OCI-LY3 (cell line): ENCODE measurements around the gene TEX48.

Source experiments
- H2AFZ ChIP-seq: fragments of 200-600, 300-600 bp; shearing (Covaris generic); 2 replicates; pipeline ENCODE4 v1.6.0; 2014; ENCODE audit warnings: antibody characterized with exemption, low read depth, low read length
- H3K27ac ChIP-seq: fragments of 200-600, 300-600 bp; sonication (generic); 2 replicates; pipeline ENCODE4 v1.5.1; 2014; ENCODE audit warnings: mild to moderate bottlenecking, low read length, moderate library complexity, mixed read lengths
- H3K27me3 ChIP-seq: fragments of 200-600, 300-600 bp; sonication (generic); 2 replicates; pipeline ENCODE4 v1.6.1; 2014; ENCODE audit warnings: low read depth, low read length, mixed read lengths
- H3K36me3 ChIP-seq: fragments of 200-600, 300-600 bp; sonication (generic); replicated peaks from 2 replicates; pipeline ENCODE3; 2014; ENCODE audit warnings: low read depth, low read length, mixed read lengths
- H3K4me1 ChIP-seq: fragments of 300-600, 200-600 bp; sonication (generic); 2 replicates; pipeline ENCODE4 v1.6.1; 2014; ENCODE audit warnings: low read length, mixed read lengths
- H3K4me2 ChIP-seq: fragments of 200-600, 300-600 bp; sonication (generic); 2 replicates; pipeline ENCODE4 v1.6.1; 2014; ENCODE audit warnings: low read length, mixed read lengths
- H3K4me3 ChIP-seq: fragments of 300-600, 200-600 bp; sonication (generic); 2 replicates; pipeline ENCODE4 v1.5.1; 2014; ENCODE audit warnings: antibody characterized with exemption, mild to moderate bottlenecking, low read length, moderate library complexity
- H3K79me2 ChIP-seq: fragments of 300-600, 200-600 bp; shearing (Covaris generic); 2 replicates; pipeline ENCODE4 v1.6.1; 2014; ENCODE audit warnings: mild to moderate bottlenecking, low read length, mixed read lengths
- H3K9ac ChIP-seq: fragments of 300-600, 200-600 bp; shearing (Covaris generic); 2 replicates; pipeline ENCODE4 v1.6.0; 2014; ENCODE audit warnings: mild to moderate bottlenecking, low read length, moderate library complexity
- H3K9me3 ChIP-seq: fragments of 200-600, 300-600 bp; shearing (Covaris generic); 2 replicates; pipeline ENCODE4 v1.6.1; 2014; ENCODE audit warnings: low read length, mixed read lengths; ENCODE audit not compliant: insufficient read depth
- H4K20me1 ChIP-seq: fragments of 200-600, 300-600 bp; sonication (generic); 2 replicates; pipeline ENCODE4 v1.6.1; 2016; ENCODE audit warnings: low read length, mixed read lengths; ENCODE audit not compliant: insufficient read depth
- EZH2phosphoT487 ChIP-seq: fragments of 200-600 bp; shearing (Covaris generic); IDR thresholded peaks from 2 replicates; pipeline ENCODE4 v1.6.1; 2018; ENCODE audit warnings: antibody characterized with exemption, mixed run types, low read depth
- TF ChIP-seq, protein P1 (sequence below): fragments of 200-600, 300-600 bp; sonication (generic); IDR thresholded peaks from 2 replicates; pipeline ENCODE4 v1.5.1; 2014; ENCODE audit warnings: antibody characterized with exemption, low read length, low read depth

TEX48 gene

DNA sequence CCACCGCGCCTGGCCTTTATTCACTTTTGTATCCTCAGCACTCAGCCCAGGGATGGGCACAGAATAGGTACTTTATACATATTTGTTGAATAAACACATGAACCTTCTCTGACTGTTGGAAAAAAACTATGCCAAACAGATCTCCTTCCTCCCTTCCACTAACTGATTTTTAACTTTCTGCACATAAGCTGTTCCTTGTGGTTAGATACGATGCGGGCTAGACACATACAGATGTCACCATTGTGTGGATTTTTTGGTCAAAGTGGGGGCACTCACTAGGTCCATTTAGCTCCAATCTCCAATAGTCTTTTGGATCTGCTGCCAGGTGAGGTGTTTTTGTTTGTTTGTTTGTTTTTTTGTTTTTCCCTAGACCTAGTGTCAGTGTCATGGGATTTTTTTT is 5.1 kb downstream of the TEX48 start:
- H3K79me2 ChIP-seq, result no peaks in the 10 kb centered on the region
- no peak overlapping the region for H3K9ac ChIP-seq
- no peak overlapping the region for H3K27ac ChIP-seq
- H2AFZ ChIP-seq, result no peak overlapping the region
- no peaks in the 10 kb centered on the region for H3K9me3 ChIP-seq
- no peak overlapping the region for H3K4me3 ChIP-seq
- H4K20me1 ChIP-seq, result no peaks in the 10 kb centered on the region
- H3K27me3 ChIP-seq, result peaks cover 55% of the 10 kb centered on the region
- H3K4me1 ChIP-seq, result peaks cover 4% of the 10 kb centered on the region
- no peaks in the 10 kb centered on the region for H3K36me3 ChIP-seq
- TF ChIP-seq, protein P1, sequence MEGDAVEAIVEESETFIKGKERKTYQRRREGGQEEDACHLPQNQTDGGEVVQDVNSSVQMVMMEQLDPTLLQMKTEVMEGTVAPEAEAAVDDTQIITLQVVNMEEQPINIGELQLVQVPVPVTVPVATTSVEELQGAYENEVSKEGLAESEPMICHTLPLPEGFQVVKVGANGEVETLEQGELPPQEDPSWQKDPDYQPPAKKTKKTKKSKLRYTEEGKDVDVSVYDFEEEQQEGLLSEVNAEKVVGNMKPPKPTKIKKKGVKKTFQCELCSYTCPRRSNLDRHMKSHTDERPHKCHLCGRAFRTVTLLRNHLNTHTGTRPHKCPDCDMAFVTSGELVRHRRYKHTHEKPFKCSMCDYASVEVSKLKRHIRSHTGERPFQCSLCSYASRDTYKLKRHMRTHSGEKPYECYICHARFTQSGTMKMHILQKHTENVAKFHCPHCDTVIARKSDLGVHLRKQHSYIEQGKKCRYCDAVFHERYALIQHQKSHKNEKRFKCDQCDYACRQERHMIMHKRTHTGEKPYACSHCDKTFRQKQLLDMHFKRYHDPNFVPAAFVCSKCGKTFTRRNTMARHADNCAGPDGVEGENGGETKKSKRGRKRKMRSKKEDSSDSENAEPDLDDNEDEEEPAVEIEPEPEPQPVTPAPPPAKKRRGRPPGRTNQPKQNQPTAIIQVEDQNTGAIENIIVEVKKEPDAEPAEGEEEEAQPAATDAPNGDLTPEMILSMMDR, result no peak
- no peak for TF ChIP-seq EZH2phosphoT487
- H3K4me2 ChIP-seq, result no peak overlapping the region

DNA sequence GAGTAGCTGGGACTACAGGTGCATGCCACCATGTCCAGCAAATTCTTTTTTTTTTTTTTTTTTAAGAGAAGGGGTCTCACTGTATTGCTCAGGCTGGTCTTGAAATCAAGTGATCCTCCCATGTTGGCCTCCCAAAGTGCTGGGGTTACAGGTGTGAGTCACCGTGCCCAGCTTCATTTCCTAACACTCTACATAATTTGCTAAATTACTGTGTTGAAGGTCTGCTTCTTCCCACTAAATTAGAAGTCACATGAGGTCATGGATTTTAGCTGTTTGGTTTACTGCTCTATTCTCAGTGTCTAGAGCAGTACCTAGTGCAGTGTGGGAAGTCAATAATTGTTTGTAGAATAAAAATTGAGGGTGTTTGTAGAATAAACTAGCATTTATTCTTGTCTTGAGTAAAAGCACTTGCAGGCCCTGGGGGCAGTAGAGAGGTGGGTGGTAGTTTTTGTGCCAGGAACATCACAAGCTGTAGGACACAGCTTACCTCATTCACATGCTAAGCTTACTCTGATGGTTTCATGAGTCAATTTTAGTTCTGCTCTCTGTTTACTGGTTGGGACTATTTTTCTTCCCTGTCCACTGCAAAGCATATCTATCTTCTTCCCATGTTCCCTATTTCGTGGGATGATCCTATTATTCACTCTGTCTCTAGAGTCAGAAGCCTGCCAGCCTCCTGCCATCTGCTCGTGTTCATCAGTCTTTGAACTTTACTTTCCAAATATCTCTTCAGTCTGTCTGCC is 7.0 kb downstream of the TEX48 start:
- Histone ChIP-seq H3K27me3 (peaks cover 42% of the 10 kb centered on the region), H4K20me1 (no peaks in the 10 kb centered on the region), H3K9me3 (no peaks in the 10 kb centered on the region), H3K79me2 (no peaks in the 10 kb centered on the region), H3K4me3 (no peak overlapping the region), H3K4me2 (no peak overlapping the region), H3K27ac (no peak overlapping the region), H3K9ac (no peak overlapping the region), H3K36me3 (no peaks in the 10 kb centered on the region), H3K4me1 (no peaks in the 10 kb centered on the region), H2AFZ (no peak overlapping the region)
- TF ChIP-seq, protein P1, result no peak
- TF ChIP-seq EZH2phosphoT487, result no peak

DNA sequence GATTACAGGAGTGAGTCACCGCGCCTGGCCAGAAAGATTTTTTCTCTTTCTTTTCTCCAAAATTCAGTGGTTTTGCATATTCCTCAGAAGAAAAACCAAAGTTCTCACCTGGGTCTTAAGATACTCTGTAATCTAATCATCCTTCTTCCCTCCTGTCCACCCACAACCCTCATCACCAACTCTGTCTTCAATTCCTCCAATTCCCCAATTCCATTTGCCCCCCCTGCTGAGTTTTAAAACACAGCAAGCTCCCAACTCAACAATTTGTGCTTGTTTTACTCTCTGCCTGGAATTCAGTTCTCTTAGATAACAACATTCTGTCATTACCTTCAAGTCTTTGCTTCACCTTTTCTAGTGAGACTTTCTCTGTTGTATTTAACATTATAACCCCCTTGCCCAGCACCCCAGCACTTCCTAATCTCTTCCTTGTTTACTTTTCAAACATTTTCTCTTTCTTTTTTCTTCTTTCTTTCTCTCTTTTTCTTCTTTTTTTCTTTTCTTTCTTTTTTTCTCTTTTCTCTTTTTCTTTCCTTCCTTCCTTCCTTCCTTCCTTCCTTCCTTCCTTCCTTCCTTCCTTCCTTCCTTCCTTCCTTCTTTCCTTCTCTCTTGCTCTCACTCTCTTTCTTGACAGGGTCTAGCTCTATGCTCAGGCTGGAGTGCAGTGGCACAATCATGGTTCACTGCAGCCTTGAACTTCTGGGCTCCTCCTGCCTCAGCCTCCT is 7.8 kb downstream of the TEX48 start:
- peaks cover 35% of the 10 kb centered on the region for H3K27me3 ChIP-seq
- H3K4me2 ChIP-seq, result no peak overlapping the region
- no peak overlapping the region for H3K4me3 ChIP-seq
- TF ChIP-seq EZH2phosphoT487, result no peak
- TF ChIP-seq, protein P1, result no peak
- no peaks in the 10 kb centered on the region for H3K9me3 ChIP-seq
- H3K36me3 ChIP-seq, result no peaks in the 10 kb centered on the region
- H3K4me1 ChIP-seq, result no peaks in the 10 kb centered on the region
- H3K27ac ChIP-seq, result no peak overlapping the region
- H4K20me1 ChIP-seq, result no peaks in the 10 kb centered on the region
- no peaks in the 10 kb centered on the region for H3K79me2 ChIP-seq
- no peak overlapping the region for H2AFZ ChIP-seq
- H3K9ac ChIP-seq, result no peak overlapping the region

DNA sequence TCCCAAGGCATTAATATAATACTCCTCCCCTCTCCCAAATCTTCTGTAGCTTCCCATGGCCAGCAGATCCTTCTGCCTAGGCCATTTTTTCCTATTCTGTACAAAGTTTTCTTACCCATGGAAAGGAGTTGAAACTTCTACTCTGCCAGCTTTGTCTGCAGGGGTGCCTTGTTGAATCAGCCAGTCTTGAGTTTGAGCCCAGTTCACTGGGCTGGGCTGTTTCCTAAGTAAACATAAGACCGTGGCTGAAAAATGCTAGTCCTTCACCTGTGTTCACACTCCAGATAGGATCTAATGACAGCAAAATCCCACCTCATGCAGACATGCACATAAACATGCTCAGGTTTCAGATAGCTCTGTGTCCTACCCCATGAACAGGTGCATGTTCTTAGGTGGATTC is 10.4 kb downstream of the TEX48 start:
- no peak overlapping the region for H3K9ac ChIP-seq
- no peaks in the 10 kb centered on the region for H3K36me3 ChIP-seq
- TF ChIP-seq, protein P1, result no peak
- no peak for TF ChIP-seq EZH2phosphoT487
- H3K4me2 ChIP-seq, result no peak overlapping the region
- H3K4me1 ChIP-seq, result 0 out of 2 replicates have a peak, but pooled peaks cover 2% of the 10 kb centered on the region
- H3K9me3 ChIP-seq, result no peaks in the 10 kb centered on the region
- H4K20me1 ChIP-seq, result no peaks in the 10 kb centered on the region
- peaks cover 10% of the 10 kb centered on the region; the same call in 1 of the 2 replicates for H3K27me3 ChIP-seq
- no peak overlapping the region for H2AFZ ChIP-seq
- H3K79me2 ChIP-seq, result no peaks in the 10 kb centered on the region
- no peak overlapping the region for H3K4me3 ChIP-seq
- H3K27ac ChIP-seq, result no peak overlapping the region
